Neural cell (in vitro differentiated cells): ENCODE measurements around the gene LRRC8C. TPM values are rescaled to one million over a fixed set of nuclear protein-coding genes. Genes with fewer than 3 reads are reported as not detected.
"Not testable (repeated sequence)": the region's sequence is repeated elsewhere in the genome, so short reads cannot be mapped to it uniquely, and the experiment has no call there.

Experiments
- H2AFZ ChIP-seq: fragments of 200-600, 300-800 bp; sonication (generic), shearing (Covaris generic); 2 replicates; pipeline ENCODE4 v1.6.0; 2014; ENCODE audit warnings: low read depth, mild to moderate bottlenecking, antibody characterized with exemption, low read length, moderate library complexity
- H3F3A ChIP-seq: fragments of 200-600 bp; shearing (Covaris generic); 2 replicates; pipeline ENCODE4 v1.6.1; 2016; ENCODE audit warnings: mild to moderate bottlenecking, moderate library complexity, mixed read lengths, antibody characterized with exemption, low read length; ENCODE audit not compliant: insufficient read depth, poor library complexity, severe bottlenecking
- H3K27ac ChIP-seq: fragments of 200-600, 300-800 bp; sonication (generic), shearing (Covaris generic); 2 replicates; pipeline ENCODE4 v1.5.1; 2014; ENCODE audit warnings: mild to moderate bottlenecking, low read length, moderate library complexity
- H3K27me3 ChIP-seq: fragments of 300-800, 200-600 bp; sonication (generic), shearing (Covaris generic); 2 replicates; pipeline ENCODE4 v1.6.0; 2014; ENCODE audit warnings: mild to moderate bottlenecking, low read depth, low read length, moderate library complexity; ENCODE audit not compliant: insufficient read depth
- H3K36me3 ChIP-seq: fragments of 300-800, 200-600 bp; sonication (generic), shearing (Covaris generic); 2 replicates; pipeline ENCODE4 v1.5.1; 2014; ENCODE audit warnings: mild to moderate bottlenecking, antibody characterized with exemption, low read length, moderate library complexity; ENCODE audit not compliant: insufficient read depth
- H3K4me2 ChIP-seq: fragments of 300-800, 200-600 bp; sonication (generic), shearing (Covaris generic); 2 replicates; pipeline ENCODE4 v1.6.0; 2014; ENCODE audit warnings: mild to moderate bottlenecking, low read length
- H3K4me3 ChIP-seq: fragments of 300-800, 200-600 bp; sonication (generic), shearing (Covaris generic); 2 replicates; pipeline ENCODE4 v1.5.1; 2014; ENCODE audit warnings: mild to moderate bottlenecking, low read length, moderate library complexity
- H3K79me2 ChIP-seq: fragments of 200-600 bp; shearing (Covaris generic); replicated peaks from 2 replicates; pipeline ENCODE4 v1.6.0; 2014; ENCODE audit warnings: mild to moderate bottlenecking, low read length, moderate library complexity; ENCODE audit not compliant: insufficient read depth
- H3K9ac ChIP-seq: fragments of 300-800, 200-600 bp; sonication (generic), shearing (Covaris generic); 2 replicates; pipeline ENCODE4 v1.6.1; 2016; ENCODE audit warnings: mild to moderate bottlenecking, low read length, mixed read lengths
- H3K9me2 ChIP-seq: fragments of 200-600 bp; shearing (Covaris generic); 2 replicates; pipeline ENCODE4 v1.6.1; 2016; ENCODE audit warnings: mild to moderate bottlenecking, low read length, mixed read lengths; ENCODE audit not compliant: insufficient read depth
- H3K9me3 ChIP-seq: fragments of 200-600, 300-800 bp; sonication (generic), shearing (Covaris generic); 2 replicates; pipeline ENCODE4 v1.6.1; 2016; ENCODE audit warnings: mild to moderate bottlenecking, mixed run types, low read length, moderate library complexity, mixed read lengths
- H4K20me1 ChIP-seq: fragments of 200-600 bp; shearing (Covaris generic); 2 replicates; pipeline ENCODE4 v1.6.1; 2016; ENCODE audit warnings: mild to moderate bottlenecking, mixed run types; ENCODE audit not compliant: insufficient read depth
- CTCF ChIP-seq: fragments of 450-650 bp; IDR thresholded peaks from 2 replicates; pipeline ENCODE4 v1.5.1; 2014; ENCODE audit warnings: antibody characterized with exemption, mild to moderate bottlenecking, moderate library complexity; ENCODE audit not compliant: poor library complexity, severe bottlenecking
- EP300 ChIP-seq: fragments of 450-650 bp; conservative IDR thresholded peaks from 2 replicates; pipeline ENCODE4 v1.6.1; 2014; ENCODE audit warnings: antibody characterized with exemption, mild to moderate bottlenecking, moderate library complexity; ENCODE audit not compliant: poor library complexity, severe bottlenecking
- EZH2 ChIP-seq: fragments of 200-600, 300-800 bp; shearing (Covaris generic), sonication (generic); IDR thresholded peaks from 2 replicates; pipeline ENCODE4 v1.6.1; 2014; ENCODE audit warnings: antibody characterized with exemption, low read length, borderline replicate concordance, mild to moderate bottlenecking; ENCODE audit not compliant: insufficient read depth, poor library complexity, severe bottlenecking
- MXI1 ChIP-seq: fragments of 450-650 bp; conservative IDR thresholded peaks from 2 replicates; pipeline ENCODE4 v1.6.1; 2014; ENCODE audit warnings: antibody characterized with exemption, mild to moderate bottlenecking; ENCODE audit not compliant: poor library complexity, severe bottlenecking
- POLR2AphosphoS5 ChIP-seq: IDR thresholded peaks from 2 replicates; pipeline ENCODE4 v1.6.1; 2012
- RAD21 ChIP-seq: fragments of 450-650 bp; conservative IDR thresholded peaks from 2 replicates; pipeline ENCODE4 v1.6.1; 2014; ENCODE audit warnings: antibody characterized with exemption, mild to moderate bottlenecking, moderate library complexity
- REST ChIP-seq: IDR thresholded peaks from 2 replicates; pipeline ENCODE4 v1.6.1; 2012; ENCODE audit warnings: borderline replicate concordance
- SMC3 ChIP-seq: fragments of 450-650 bp; conservative IDR thresholded peaks from 2 replicates; pipeline ENCODE4 v1.6.1; 2014; ENCODE audit warnings: antibody characterized with exemption, mild to moderate bottlenecking, moderate library complexity; ENCODE audit not compliant: poor library complexity
- TAF1 ChIP-seq: IDR thresholded peaks from 2 replicates; pipeline ENCODE4 v1.6.1; 2012; ENCODE audit warnings: low read depth
- polyA plus RNA-seq: library from polyadenylated mRNA; depleted of rRNA; stranded (reverse); fragments of >200 nt; gene quantifications from 2 replicates; pipeline ENCODE4 v1.2.3, GENCODE V29; 2014

LRRC8C gene
- polyA plus RNA-seq, 1 donor from 2014 or later: 0.78 TPM

GRCh38 chr1:89624715-89625323 lies 8.1 kb upstream of the LRRC8C start (continued):
- TF ChIP-seq SMC3 (no peak), MXI1 (no peak), TAF1 (no peak)

- Histone ChIP-seq H3K79me2 (no peaks in the 10 kb centered on the region), H3K4me3 (no peak overlapping the region), H3F3A (no peaks in the 10 kb centered on the region), H3K9me3 (no peaks in the 10 kb centered on the region), H3K9ac (no peak overlapping the region), H3K9me2 (no peaks in the 10 kb centered on the region), H4K20me1 (no peaks in the 10 kb centered on the region), H3K27me3 (no peaks in the 10 kb centered on the region), H3K27ac (no peak overlapping the region), H2AFZ (no peak overlapping the region), H3K36me3 (no peaks in the 10 kb centered on the region), H3K4me2 (no peak overlapping the region)
- TF ChIP-seq EZH2 (no peak), TAF1 (no peak), SMC3 (no peak), POLR2AphosphoS5 (no peak), CTCF (no peak), EP300 (no peak), RAD21 (no peak), MXI1 (no peak), REST (no peak)
These were observed 5.3 kb upstream of the LRRC8C start for GRCh38 chr1:89627596-89627962.

GRCh38 chr1:89629146-89629545 lies 3.8 kb upstream of the LRRC8C start:
- Histone ChIP-seq H3K9ac (no peak overlapping the region), H3K27ac (no peak overlapping the region), H3K4me3 (no peak overlapping the region), H3K9me2 (no peaks in the 10 kb centered on the region), H3K79me2 (no peaks in the 10 kb centered on the region), H3K27me3 (peaks cover 8% of the 10 kb centered on the region), H2AFZ (no peak overlapping the region), H3K36me3 (no peaks in the 10 kb centered on the region), H3K9me3 (no peaks in the 10 kb centered on the region), H3F3A (no peaks in the 10 kb centered on the region), H3K4me2 (no peak overlapping the region), H4K20me1 (no peaks in the 10 kb centered on the region)
- TF ChIP-seq POLR2AphosphoS5 (no peak), TAF1 (no peak), EP300 (no peak), MXI1 (no peak), SMC3 (no peak)

GRCh38 chr1:89629600-89629999 lies 3.3 kb upstream of the LRRC8C start:
- not testable (repeated sequence) for H3K27ac ChIP-seq, H3K4me3 ChIP-seq, H3K36me3 ChIP-seq, H2AFZ ChIP-seq, H3F3A ChIP-seq, H4K20me1 ChIP-seq, H3K4me2 ChIP-seq, H3K79me2 ChIP-seq, H3K9me2 ChIP-seq, H3K9me3 ChIP-seq, H3K9ac ChIP-seq
- H3K27me3 ChIP-seq: peaks cover 13% of the 10 kb centered on the region
